ENCODE measurements around the gene FAM50A.

Gene FAM50A

DNA sequence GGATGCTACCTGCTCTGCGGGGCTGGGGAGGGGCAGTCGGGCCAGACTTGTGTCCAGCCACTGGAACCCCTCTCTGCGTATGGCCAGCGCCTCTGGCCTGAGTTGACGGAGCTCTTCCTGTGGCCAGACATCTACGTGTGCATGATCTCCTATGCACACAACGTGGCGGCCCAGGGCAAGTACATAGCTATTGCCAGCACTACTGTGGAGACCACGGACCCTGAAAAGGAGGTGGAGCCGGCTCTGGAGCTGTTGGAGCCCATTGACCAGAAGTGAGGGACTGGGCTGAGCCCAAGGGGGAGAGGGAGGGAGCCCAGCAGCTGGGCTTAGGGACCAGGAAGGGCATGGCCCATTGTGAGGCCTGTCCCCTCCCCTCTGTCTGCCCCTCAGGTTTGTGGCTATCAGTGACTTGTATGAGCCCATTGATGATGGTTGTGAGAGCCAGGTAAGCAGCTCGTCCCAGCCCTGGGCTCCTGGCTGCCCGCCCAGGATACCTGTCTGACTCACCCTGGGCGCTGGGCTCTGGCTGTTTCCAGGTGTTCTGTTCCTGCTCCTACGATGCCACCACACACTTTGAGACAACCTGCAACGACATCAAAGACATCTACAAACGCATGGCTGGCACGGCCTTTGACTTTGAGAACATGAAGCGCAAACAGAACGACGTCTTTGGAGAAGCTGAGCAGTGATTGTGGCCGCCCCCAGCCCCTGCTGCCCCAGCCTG, 1.8 kb upstream of the FAM50A start:
- Histone ChIP-seq H3K36me3 (ENCODE audit: control insufficient read depth in 1 of 2, insufficient read depth in 2 of 2, low read length in 2 of 2) (peaks cover 0 to 28% of the 10 kb centered on the region in 2 donors), H3K27ac (ENCODE audit: low read length) (no peak overlapping the region), H3K4me3 (ENCODE audit: low read depth in 1 of 2, low read length in 2 of 2) (no peak overlapping the region), H3K27me3 (ENCODE audit: low read depth, low read length) (no peaks in the 10 kb centered on the region), H3K4me1 (ENCODE audit: control insufficient read depth in 1 of 2, insufficient read depth in 2 of 2, low read length in 2 of 2) (peaks cover 2 to 31% of the 10 kb centered on the region in 2 donors), H3K9me3 (ENCODE audit: control insufficient read depth in 1 of 2, low read length in 2 of 2) (no peaks in the 10 kb centered on the region)

DNA sequence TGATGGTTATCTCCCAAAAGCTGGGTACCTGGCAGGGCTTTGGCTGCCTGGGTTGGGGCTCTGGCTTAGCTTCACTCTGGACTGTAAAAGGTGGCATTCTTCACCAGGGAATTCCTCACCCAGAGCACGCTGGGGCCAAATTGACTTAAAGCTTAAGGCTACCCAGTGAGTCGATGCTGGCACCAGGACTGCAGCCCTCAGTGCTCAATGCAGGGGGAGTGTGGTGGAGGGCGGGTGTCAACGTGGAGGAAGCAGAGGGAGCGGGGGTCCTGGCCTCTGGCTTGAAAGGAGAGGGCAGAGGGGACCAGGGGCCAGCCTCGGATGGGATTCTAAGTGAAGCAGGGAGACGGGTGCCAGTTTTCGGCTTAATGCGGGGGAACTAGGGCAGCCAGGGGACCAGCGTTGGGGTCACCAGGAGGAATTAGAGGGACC, 446 bp upstream of the FAM50A start:
- Histone ChIP-seq H3K27ac (ENCODE audit: low read length) (no peak overlapping the region), H3K4me3 (ENCODE audit: low read depth in 1 of 2, low read length in 2 of 2) (no peak overlapping the region), H3K27me3 (ENCODE audit: low read depth, low read length) (no peaks in the 10 kb centered on the region), H3K36me3 (ENCODE audit: control insufficient read depth in 1 of 2, insufficient read depth in 2 of 2, low read length in 2 of 2) (peaks cover 0 to 32% of the 10 kb centered on the region in 2 donors), H3K4me1 (ENCODE audit: control insufficient read depth in 1 of 2, insufficient read depth in 2 of 2, low read length in 2 of 2) (peaks cover 0 to 27% of the 10 kb centered on the region in 2 donors), H3K9me3 (ENCODE audit: control insufficient read depth in 1 of 2, low read length in 2 of 2) (no peaks in the 10 kb centered on the region)

DNA sequence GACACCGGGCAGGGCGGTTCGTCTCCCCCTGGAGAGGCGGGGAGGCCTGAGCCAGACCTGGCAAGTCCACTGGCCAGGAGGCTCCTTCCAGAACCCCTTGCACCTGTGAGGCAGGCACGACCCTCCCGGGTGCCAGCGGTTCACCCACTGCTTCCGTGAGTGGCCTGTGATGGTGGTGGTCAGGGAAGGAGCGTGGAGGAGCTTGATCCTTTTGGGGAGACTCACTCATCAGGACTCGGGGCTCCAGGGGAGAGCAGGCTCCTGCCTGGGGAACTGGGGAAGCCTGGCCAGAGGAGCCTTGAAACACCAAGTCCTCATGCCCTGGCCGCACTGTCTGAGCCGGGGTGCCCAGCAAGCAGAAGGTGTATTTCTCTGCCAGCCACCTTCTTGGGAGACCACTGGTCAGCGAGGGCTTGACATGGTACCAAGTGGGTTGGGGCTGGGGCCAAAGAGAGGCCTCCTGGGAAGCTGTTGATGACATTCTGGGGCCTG, 860 bp downstream of the FAM50A start:
- peak overlapping the region; percentile 57 to 63 for H3K4me3 ChIP-seq (ENCODE audit: low read depth in 1 of 2, low read length in 2 of 2)
- H3K27me3 ChIP-seq (ENCODE audit: low read depth, low read length), result no peaks in the 10 kb centered on the region
- H3K27ac ChIP-seq (ENCODE audit: low read length), result no peak overlapping the region
- H3K4me1 ChIP-seq (ENCODE audit: control insufficient read depth in 1 of 2, insufficient read depth in 2 of 2, low read length in 2 of 2), result peaks cover 0 to 20% of the 10 kb centered on the region in 2 donors
- H3K36me3 ChIP-seq (ENCODE audit: control insufficient read depth in 1 of 2, insufficient read depth in 2 of 2, low read length in 2 of 2), result peaks cover 0 to 43% of the 10 kb centered on the region in 2 donors
- H3K9me3 ChIP-seq (ENCODE audit: control insufficient read depth in 1 of 2, low read length in 2 of 2), result no peaks in the 10 kb centered on the region

DNA sequence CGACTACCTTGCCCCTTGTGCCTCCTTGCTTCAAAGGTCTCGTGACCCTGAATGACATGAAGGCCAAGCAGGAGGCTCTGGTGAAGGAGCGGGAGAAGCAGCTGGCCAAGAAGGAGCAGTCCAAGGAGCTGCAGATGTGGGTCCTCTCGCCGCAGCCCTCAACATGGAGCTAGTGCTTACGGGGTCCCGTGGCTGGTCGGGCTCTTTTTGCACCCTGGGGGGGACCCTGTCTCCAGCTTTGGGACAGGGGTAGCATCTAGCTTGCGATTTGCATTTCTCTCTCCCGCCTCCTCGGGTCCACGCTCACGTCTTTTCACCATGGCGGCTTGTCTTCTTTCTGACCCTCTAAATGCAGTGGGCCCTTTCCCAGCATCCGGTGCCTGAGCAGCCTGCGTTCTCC, 1.8 kb downstream of the FAM50A start:
- Histone ChIP-seq H3K4me3 (ENCODE audit: low read depth in 1 of 2, low read length in 2 of 2) (no peak overlapping the region), H3K36me3 (ENCODE audit: control insufficient read depth in 1 of 2, insufficient read depth in 2 of 2, low read length in 2 of 2) (peaks cover 0 to 44% of the 10 kb centered on the region in 2 donors), H3K27me3 (ENCODE audit: low read depth, low read length) (no peaks in the 10 kb centered on the region), H3K4me1 (ENCODE audit: control insufficient read depth in 1 of 2, insufficient read depth in 2 of 2, low read length in 2 of 2) (peaks cover 0 to 20% of the 10 kb centered on the region in 2 donors), H3K9me3 (ENCODE audit: control insufficient read depth in 1 of 2, low read length in 2 of 2) (no peaks in the 10 kb centered on the region), H3K27ac (ENCODE audit: low read length) (no peak overlapping the region)

DNA sequence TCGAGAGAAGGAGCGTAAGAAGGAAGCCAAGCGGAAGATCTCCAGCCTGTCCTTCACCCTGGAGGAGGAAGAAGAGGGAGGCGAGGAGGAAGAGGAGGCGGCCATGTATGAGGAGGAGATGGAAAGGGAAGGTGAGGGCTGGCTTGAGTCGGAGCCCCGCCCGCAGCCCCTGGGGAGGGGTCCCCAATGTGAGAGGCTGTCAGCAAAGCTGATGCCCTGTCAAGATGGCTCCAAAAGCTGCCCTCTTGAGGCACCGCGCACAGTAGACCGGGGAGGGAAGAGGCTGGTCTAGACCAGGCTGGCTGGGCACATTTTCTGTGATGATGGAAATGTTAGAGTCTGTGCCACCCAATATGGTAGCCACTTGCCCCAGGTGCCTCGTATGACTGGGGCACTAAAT, 2.5 kb downstream of the FAM50A start:
- Histone ChIP-seq H3K4me3 (ENCODE audit: low read depth in 1 of 2, low read length in 2 of 2) (no peak overlapping the region), H3K36me3 (ENCODE audit: control insufficient read depth in 1 of 2, insufficient read depth in 2 of 2, low read length in 2 of 2) (peaks cover 0 to 44% of the 10 kb centered on the region in 2 donors), H3K27ac (ENCODE audit: low read length) (no peak overlapping the region), H3K9me3 (ENCODE audit: control insufficient read depth in 1 of 2, low read length in 2 of 2) (no peaks in the 10 kb centered on the region), H3K4me1 (ENCODE audit: control insufficient read depth in 1 of 2, insufficient read depth in 2 of 2, low read length in 2 of 2) (peaks cover 0 to 20% of the 10 kb centered on the region in 2 donors), H3K27me3 (ENCODE audit: low read depth, low read length) (no peaks in the 10 kb centered on the region)

DNA sequence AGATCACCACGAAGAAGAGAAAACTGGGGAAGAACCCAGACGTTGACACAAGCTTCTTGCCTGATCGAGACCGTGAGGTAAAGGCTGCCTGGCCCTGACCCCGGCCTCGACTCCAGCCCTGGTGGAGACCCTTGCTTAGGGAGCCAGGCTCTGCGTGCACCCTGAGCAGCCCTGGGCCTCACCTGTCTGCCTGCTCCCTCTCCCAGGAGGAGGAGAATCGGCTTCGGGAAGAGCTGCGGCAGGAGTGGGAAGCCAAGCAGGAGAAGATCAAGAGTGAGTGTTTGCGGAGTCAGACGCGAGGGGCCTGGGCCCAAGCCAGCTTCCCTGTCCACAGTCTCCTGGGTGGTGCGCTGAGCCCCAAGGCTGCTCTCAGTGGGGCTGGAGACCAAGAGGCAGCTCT, 4.5 kb downstream of the FAM50A start:
- no peak overlapping the region for H3K27ac ChIP-seq (ENCODE audit: low read length)
- H3K4me3 ChIP-seq (ENCODE audit: low read depth in 1 of 2, low read length in 2 of 2), result no peak overlapping the region
- H3K36me3 ChIP-seq (ENCODE audit: control insufficient read depth in 1 of 2, insufficient read depth in 2 of 2, low read length in 2 of 2), result peaks cover 0 to 30% of the 10 kb centered on the region in 2 donors
- no peaks in the 10 kb centered on the region for H3K9me3 ChIP-seq (ENCODE audit: control insufficient read depth in 1 of 2, low read length in 2 of 2)
- no peaks in the 10 kb centered on the region for H3K27me3 ChIP-seq (ENCODE audit: low read depth, low read length)
- H3K4me1 ChIP-seq (ENCODE audit: control insufficient read depth in 1 of 2, insufficient read depth in 2 of 2, low read length in 2 of 2), result peaks cover 0 to 18% of the 10 kb centered on the region in 2 donors

DNA sequence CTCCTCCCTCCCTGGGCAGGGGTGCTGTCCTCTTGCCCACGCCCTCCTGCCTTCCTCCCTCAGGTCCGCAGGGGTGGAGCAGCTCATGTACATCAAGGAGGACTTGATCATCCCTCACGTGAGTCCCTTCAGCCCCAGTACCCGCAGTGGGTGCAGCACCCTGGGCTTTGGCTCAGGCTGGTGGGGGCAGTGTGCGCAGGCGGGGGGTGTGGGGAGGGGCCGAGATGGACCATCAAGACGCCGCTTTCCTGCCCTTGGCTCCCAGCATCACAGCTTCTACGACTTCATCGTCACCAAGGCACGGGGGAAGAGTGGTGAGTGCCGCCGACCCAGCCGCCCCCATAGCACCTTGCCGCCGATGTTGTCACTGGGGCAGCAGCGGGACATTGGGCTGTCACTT, 5.7 kb downstream of the FAM50A start:
- H3K9me3 ChIP-seq (ENCODE audit: control insufficient read depth in 1 of 2, low read length in 2 of 2), result no peaks in the 10 kb centered on the region
- no peak overlapping the region for H3K27ac ChIP-seq (ENCODE audit: low read length)
- H3K36me3 ChIP-seq (ENCODE audit: control insufficient read depth in 1 of 2, insufficient read depth in 2 of 2, low read length in 2 of 2), result peaks cover 0 to 30% of the 10 kb centered on the region in 2 donors
- H3K4me1 ChIP-seq (ENCODE audit: control insufficient read depth in 1 of 2, insufficient read depth in 2 of 2, low read length in 2 of 2), result peaks cover 0 to 15% of the 10 kb centered on the region in 2 donors
- no peak overlapping the region for H3K4me3 ChIP-seq (ENCODE audit: low read depth in 1 of 2, low read length in 2 of 2)
- no peaks in the 10 kb centered on the region for H3K27me3 ChIP-seq (ENCODE audit: low read depth, low read length)

DNA sequence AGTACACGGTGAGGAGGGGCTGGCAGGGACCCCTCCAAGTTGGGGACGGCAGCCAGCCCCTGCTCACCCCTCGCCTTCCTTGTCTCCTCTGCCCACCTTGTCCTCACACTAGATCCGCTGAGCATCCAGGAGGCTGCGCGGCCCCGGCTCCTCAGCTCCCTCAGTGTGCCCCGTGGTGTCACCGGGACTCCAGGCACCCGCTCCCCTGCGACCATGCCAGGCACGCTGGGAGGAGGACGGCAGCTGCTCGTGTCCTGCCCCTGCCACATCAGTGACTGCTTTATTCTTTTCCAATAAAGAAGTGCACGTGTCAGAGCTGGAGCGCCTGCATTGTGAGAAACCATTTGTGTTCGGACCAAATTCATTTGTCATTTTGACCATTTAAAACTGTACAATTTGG, 6.4 kb downstream of the FAM50A start:
- Histone ChIP-seq H3K36me3 (ENCODE audit: control insufficient read depth in 1 of 2, insufficient read depth in 2 of 2, low read length in 2 of 2) (peaks cover 0 to 30% of the 10 kb centered on the region in 2 donors), H3K4me3 (ENCODE audit: low read depth in 1 of 2, low read length in 2 of 2) (no peak overlapping the region), H3K4me1 (ENCODE audit: control insufficient read depth in 1 of 2, insufficient read depth in 2 of 2, low read length in 2 of 2) (peaks cover 0 to 9% of the 10 kb centered on the region in 2 donors), H3K9me3 (ENCODE audit: control insufficient read depth in 1 of 2, low read length in 2 of 2) (no peaks in the 10 kb centered on the region), H3K27ac (ENCODE audit: low read length) (no peak overlapping the region), H3K27me3 (ENCODE audit: low read depth, low read length) (no peaks in the 10 kb centered on the region)

DNA sequence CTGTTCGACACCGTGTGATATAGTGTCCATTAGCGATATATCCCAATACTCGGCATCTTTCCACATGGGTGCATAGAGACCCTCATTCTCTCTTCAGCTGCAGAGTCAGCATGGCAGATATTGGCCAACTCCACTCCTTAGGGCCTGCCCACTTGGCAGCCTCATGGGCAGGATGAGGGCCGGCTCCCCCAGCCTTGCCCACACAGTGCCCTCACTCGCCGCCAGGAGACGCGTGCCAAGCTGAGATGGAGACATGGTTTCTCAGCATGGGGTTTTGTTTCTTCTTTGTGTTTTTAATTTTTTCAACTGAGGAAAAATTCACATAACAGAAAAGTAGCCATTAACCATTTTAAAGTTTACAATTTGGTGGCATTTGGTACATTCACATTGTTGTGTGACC, 8.9 kb downstream of the FAM50A start:
- H3K9me3 ChIP-seq (ENCODE audit: control insufficient read depth in 1 of 2, low read length in 2 of 2), result no peaks in the 10 kb centered on the region
- H3K27ac ChIP-seq (ENCODE audit: low read length), result no peak overlapping the region
- H3K4me1 ChIP-seq (ENCODE audit: control insufficient read depth in 1 of 2, insufficient read depth in 2 of 2, low read length in 2 of 2), result no peaks in the 10 kb centered on the region
- H3K27me3 ChIP-seq (ENCODE audit: low read depth, low read length), result no peaks in the 10 kb centered on the region
- H3K4me3 ChIP-seq (ENCODE audit: low read depth in 1 of 2, low read length in 2 of 2), result no peak overlapping the region
- peaks cover 0 to 26% of the 10 kb centered on the region in 2 donors for H3K36me3 ChIP-seq (ENCODE audit: control insufficient read depth in 1 of 2, insufficient read depth in 2 of 2, low read length in 2 of 2)

DNA sequence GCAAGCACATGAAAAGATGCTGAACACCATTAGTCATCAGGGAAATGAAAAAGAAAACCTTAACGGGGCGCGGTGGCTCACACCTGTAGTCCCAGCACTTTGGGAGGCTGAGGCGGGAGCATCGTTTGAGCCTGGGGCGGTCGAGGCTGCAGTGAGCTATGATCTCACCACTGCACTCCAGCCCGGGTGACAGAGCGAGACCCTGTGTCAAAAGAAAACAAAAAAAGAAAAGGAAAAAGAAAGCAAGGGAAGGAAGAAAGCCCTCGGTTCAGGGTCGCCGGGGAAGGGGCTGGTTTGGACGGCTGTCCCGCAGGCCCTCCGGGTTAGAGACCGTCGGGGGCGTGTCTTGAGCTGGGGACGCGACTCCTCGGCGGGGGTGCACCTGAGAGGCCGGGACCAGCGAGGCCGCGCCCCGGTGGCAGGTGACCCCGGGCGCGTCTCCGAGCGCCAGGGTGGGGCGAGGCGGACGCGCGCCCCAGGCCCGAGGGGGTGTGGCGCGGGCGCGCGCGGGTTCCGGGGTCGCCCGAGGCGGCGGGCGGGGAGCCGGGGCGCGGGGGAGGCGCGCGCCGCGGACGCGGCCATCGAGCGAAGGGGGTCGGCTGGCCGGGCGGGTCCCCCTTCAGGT, 13.7 kb downstream of the FAM50A start:
- H3K4me3 ChIP-seq (ENCODE audit: low read depth in 1 of 2, low read length in 2 of 2), result peak overlapping the region; percentile 21 to 57
- H3K27ac ChIP-seq (ENCODE audit: low read length), result no peak overlapping the region
- H3K36me3 ChIP-seq (ENCODE audit: control insufficient read depth in 1 of 2, insufficient read depth in 2 of 2, low read length in 2 of 2), result peaks cover 0 to 4% of the 10 kb centered on the region in 2 donors
- no peaks in the 10 kb centered on the region for H3K9me3 ChIP-seq (ENCODE audit: control insufficient read depth in 1 of 2, low read length in 2 of 2)
- no peaks in the 10 kb centered on the region for H3K27me3 ChIP-seq (ENCODE audit: low read depth, low read length)
- H3K4me1 ChIP-seq (ENCODE audit: control insufficient read depth in 1 of 2, insufficient read depth in 2 of 2, low read length in 2 of 2), result peaks cover 0 to 9% of the 10 kb centered on the region in 2 donors

DNA sequence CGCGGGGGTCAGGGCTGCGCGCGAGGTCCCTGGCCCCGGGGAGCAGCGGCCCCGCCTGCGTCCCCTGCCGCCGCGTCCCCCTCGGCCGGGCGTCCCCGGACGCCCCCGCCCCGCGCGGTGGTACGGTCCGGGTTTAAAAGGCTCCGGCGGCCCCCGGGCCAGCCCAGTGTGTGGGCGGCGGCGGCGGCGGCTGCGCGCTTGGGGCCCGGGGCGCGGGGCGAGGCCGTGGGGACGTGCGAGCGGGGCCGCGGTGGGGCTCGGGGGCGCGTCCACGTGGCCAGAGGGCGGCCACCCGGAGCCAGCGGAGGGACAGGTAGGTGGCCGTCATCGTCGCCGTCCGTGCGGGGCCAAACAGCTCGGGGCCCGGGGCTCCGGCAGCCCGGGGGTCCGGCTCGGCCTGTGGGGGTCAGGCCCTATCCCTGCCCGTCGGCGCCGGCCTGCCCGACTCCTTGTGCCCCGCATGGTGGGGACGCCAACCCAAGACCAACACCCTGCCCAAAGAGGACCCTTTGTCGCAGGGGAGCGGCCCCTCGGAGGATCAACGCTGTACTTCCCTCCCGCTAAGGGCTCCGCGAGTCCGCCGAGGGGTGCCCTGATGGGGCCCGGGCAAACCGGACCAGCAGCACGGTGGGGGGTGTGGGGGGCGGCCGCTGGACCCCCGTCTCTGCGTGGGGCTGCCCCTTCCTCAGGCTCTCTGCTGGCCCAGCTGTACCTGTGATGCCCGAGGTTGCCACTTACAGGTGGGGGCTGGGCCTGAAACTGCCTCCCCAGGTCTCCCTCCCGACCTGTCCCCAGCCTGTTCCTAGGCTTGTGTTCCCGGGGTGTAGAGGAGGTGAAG, 14.4 kb downstream of the FAM50A start, which contains the start of gene PLXNA3:
Gene PLXNA3, plus strand, starts transcription at position 166 of the 838 bp plus-strand sequence. CDS start 1,903 bp downstream, outside the sequence.
- Histone ChIP-seq H3K9me3 (ENCODE audit: control insufficient read depth in 1 of 2, low read length in 2 of 2) (no peaks in the 10 kb centered on the region), H3K27me3 (ENCODE audit: low read depth, low read length) (no peaks in the 10 kb centered on the region), H3K4me1 (ENCODE audit: control insufficient read depth in 1 of 2, insufficient read depth in 2 of 2, low read length in 2 of 2) (peaks cover 0 to 11% of the 10 kb centered on the region in 2 donors), H3K4me3 (ENCODE audit: low read depth in 1 of 2, low read length in 2 of 2) (peak within 1 kb of the TSS; percentile 50 to 66), H3K27ac (ENCODE audit: low read length) (no peak within 1 kb of the TSS), H3K36me3 (ENCODE audit: control insufficient read depth in 1 of 2, insufficient read depth in 2 of 2, low read length in 2 of 2) (peaks cover 3 to 4% of the 10 kb centered on the region in 2 donors)

Measured in muscle layer of duodenum (tissue), 2 donors.